SK-N-SH treated with all-trans-retinoic acid at 6 μM for 48 hours (cell line): ENCODE results near the gene NUCB2.
"Not testable (repeated sequence)": the region's sequence is repeated elsewhere in the genome, so short reads cannot be mapped to it uniquely, and the experiment has no call there.

Source experiments
- ATAC-seq: fragments of 200-7000 bp; cut with Tn5 transposase; 3 replicates; pipeline ENCODE4 v1.9.1; 2020; ENCODE audit warnings: mild to moderate bottlenecking, moderate library complexity
- ARNTL ChIP-seq: fragments of 450-650 bp; formaldehyde crosslinking; IDR thresholded peaks from 2 replicates; pipeline ENCODE4 v1.5.0; 2020; ENCODE audit warnings: low read depth, mild to moderate bottlenecking, moderate library complexity, borderline replicate concordance
- BACH2 ChIP-seq: fragments of 250-450 bp; sonication (Bioruptor Pico); IDR thresholded peaks from 2 replicates; pipeline ENCODE4 v1.9.0; 2021; ENCODE audit warnings: mild to moderate bottlenecking, borderline replicate concordance
- ESRRG ChIP-seq: fragments of 250-450 bp; sonication (Bioruptor Pico); IDR thresholded peaks from 2 replicates; pipeline ENCODE4 v1.6.1; 2021; ENCODE audit warnings: mild to moderate bottlenecking
- GLIS3 ChIP-seq: fragments of 250-450 bp; sonication (Bioruptor Pico); IDR thresholded peaks from 2 replicates; pipeline ENCODE4 v1.5.0; 2020; ENCODE audit warnings: mild to moderate bottlenecking, moderate library complexity
- ISL1 ChIP-seq: fragments of 250-450 bp; sonication (Bioruptor Pico); IDR thresholded peaks from 2 replicates; pipeline ENCODE4 v2.1.2; 2022; ENCODE audit warnings: mild to moderate bottlenecking, moderate library complexity
- OSR1 ChIP-seq: fragments of 250-450 bp; sonication (Bioruptor Pico); IDR thresholded peaks from 2 replicates; pipeline ENCODE4 v1.8.0; 2022; ENCODE audit warnings: moderate library complexity, mild to moderate bottlenecking, inconsistent platforms
- PPARA ChIP-seq: fragments of 250-450 bp; sonication (Bioruptor Pico); IDR thresholded peaks from 2 replicates; pipeline ENCODE4 v1.5.0; 2020; ENCODE audit warnings: mild to moderate bottlenecking, borderline replicate concordance
- RARB ChIP-seq: fragments of 250-450 bp; sonication (Bioruptor Pico); IDR thresholded peaks from 2 replicates; pipeline ENCODE4 v1.8.0; 2021; ENCODE audit warnings: mild to moderate bottlenecking, moderate library complexity
- TCF4 ChIP-seq: fragments of 250-450 bp; sonication (Bioruptor Pico); IDR thresholded peaks from 2 replicates; pipeline ENCODE4 v1.8.0; 2021; ENCODE audit warnings: mild to moderate bottlenecking, moderate library complexity, borderline replicate concordance
- TOX ChIP-seq: fragments of 250-450 bp; sonication (Bioruptor Pico); IDR thresholded peaks from 2 replicates; pipeline ENCODE4 v1.8.0; 2021; ENCODE audit warnings: mild to moderate bottlenecking, moderate library complexity, borderline replicate concordance
- ZC3H10 ChIP-seq: fragments of 250-450 bp; sonication (Bioruptor Pico); IDR thresholded peaks from 2 replicates; pipeline ENCODE4 v1.5.1; 2021; ENCODE audit warnings: mild to moderate bottlenecking, moderate library complexity
- ZFP3 ChIP-seq: fragments of 250-450 bp; sonication (Bioruptor Pico); IDR thresholded peaks from 2 replicates; pipeline ENCODE4 v1.5.0; 2020; ENCODE audit warnings: mild to moderate bottlenecking, moderate library complexity
- ZFP30 ChIP-seq: fragments of 450-650 bp; formaldehyde crosslinking; IDR thresholded peaks from 2 replicates; pipeline ENCODE4 v1.5.0; 2022; ENCODE audit warnings: mild to moderate bottlenecking, moderate library complexity
- ZNF70 ChIP-seq: fragments of 450-650 bp; formaldehyde crosslinking; IDR thresholded peaks from 2 replicates; pipeline ENCODE4 v1.5.0; 2020; ENCODE audit warnings: mild to moderate bottlenecking, moderate library complexity
- ZNF8 ChIP-seq: fragments of 450-650 bp; formaldehyde crosslinking; IDR thresholded peaks from 2 replicates; pipeline ENCODE4 v1.5.0; 2020; ENCODE audit warnings: mild to moderate bottlenecking, moderate library complexity
- TF ChIP-seq, protein P1 (sequence below): fragments of 250-450 bp; sonication (Bioruptor Pico); IDR thresholded peaks from 2 replicates; pipeline ENCODE4 v1.8.0; 2021; ENCODE audit warnings: low read depth, mild to moderate bottlenecking, moderate library complexity, borderline replicate concordance
- TF ChIP-seq, protein P2 (sequence below): fragments of 250-450 bp; sonication (Bioruptor Pico); IDR thresholded peaks from 2 replicates; pipeline ENCODE4 v1.5.1; 2020; ENCODE audit warnings: low read depth, mild to moderate bottlenecking, moderate library complexity
- TF ChIP-seq, protein P3 (sequence below): fragments of 250-450 bp; sonication (Bioruptor Pico); IDR thresholded peaks from 2 replicates; pipeline ENCODE4 v1.8.0; 2020; ENCODE audit warnings: mild to moderate bottlenecking, moderate library complexity, borderline replicate concordance
- TF ChIP-seq, protein P4 (sequence below): fragments of 250-450 bp; sonication (Bioruptor Pico); IDR thresholded peaks from 2 replicates; pipeline ENCODE4 v1.5.1; 2021; ENCODE audit warnings: mild to moderate bottlenecking, moderate library complexity
- TF ChIP-seq, protein P5 (sequence below): fragments of 250-450 bp; sonication (Bioruptor Pico); IDR thresholded peaks from 2 replicates; pipeline ENCODE4 v1.5.0; 2020; ENCODE audit warnings: mild to moderate bottlenecking, moderate library complexity

Gene NUCB2

DNA sequence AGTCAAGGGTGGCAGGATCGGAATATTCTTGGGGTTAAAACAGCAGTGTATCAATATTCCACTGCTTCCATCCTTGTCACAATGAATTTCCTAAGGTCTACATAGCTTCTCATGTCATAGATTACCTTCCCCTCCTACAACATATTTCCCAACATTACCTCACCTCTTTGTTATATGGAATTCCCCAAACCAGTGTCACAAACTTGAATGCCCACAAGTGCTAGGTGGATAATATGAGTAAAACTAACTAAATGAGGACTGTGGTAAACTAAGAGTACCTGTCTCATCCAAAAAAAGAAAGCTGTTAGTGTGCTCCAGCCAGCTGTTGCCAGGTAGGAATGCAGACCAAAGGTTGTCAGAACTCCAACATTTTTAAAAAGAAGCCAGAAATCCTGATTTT is 17.0 kb upstream of the NUCB2 start:
- no peak for ATAC-seq
- no peak for TF ChIP-seq OSR1 (CRISPR knock-in tag)

DNA sequence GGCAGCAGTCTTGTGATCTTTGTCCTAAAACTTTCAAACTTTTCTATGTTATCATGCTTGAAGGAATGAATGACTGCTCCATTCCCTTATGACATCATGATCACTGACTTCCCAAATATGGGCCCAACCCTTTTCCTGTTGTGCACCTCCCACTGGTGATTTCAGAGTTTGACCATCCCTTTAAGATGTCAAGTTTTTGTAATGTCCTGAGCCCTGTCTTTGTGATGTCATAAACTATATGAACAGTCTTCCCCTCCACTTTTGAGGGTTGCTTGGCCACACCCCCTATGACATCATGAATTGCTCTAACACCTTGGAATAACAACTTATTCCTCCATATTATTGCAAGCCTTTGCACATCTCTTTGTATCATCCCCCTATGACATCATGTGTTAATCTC is 16.5 kb upstream of the NUCB2 start:
- TF ChIP-seq RARB (CRISPR knock-in tag) (no peak), TOX (CRISPR knock-in tag) (no peak)
- no peak for ATAC-seq

DNA sequence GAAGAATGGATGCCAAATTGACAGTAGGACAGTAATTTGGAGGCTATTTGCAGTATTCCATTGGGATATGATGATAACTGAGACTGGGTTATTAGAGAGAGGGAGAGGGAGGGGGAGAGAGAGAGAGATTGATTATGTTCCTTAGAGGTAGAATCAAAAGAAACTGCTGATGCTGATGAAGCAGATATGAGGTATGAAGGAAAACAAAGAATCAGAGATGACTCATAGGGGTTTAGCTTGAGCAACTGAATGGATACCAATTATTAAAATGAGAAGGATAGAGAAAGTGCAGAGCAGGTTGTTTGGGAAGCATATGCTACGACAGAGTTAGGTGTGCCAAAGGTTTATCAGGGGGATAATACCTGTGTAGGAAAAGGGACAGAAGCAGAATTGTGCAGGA is 12.8 kb upstream of the NUCB2 start:
- TF ChIP-seq BACH2 = no peak
- TF ChIP-seq, protein P1, sequence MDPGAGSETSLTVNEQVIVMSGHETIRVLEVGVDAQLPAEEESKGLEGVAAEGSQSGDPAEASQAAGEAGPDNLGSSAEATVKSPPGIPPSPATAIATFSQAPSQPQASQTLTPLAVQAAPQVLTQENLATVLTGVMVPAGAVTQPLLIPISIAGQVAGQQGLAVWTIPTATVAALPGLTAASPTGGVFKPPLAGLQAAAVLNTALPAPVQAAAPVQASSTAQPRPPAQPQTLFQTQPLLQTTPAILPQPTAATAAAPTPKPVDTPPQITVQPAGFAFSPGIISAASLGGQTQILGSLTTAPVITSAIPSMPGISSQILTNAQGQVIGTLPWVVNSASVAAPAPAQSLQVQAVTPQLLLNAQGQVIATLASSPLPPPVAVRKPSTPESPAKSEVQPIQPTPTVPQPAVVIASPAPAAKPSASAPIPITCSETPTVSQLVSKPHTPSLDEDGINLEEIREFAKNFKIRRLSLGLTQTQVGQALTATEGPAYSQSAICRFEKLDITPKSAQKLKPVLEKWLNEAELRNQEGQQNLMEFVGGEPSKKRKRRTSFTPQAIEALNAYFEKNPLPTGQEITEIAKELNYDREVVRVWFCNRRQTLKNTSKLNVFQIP (CRISPR knock-in tag) = no peak
- TF ChIP-seq ISL1 (CRISPR knock-in tag) = no peak
- TF ChIP-seq ZFP30 (CRISPR knock-in tag) = no peak
- TF ChIP-seq ZFP3 (CRISPR knock-in tag) = no peak
- no peak for TF ChIP-seq RARB (CRISPR knock-in tag)
- no peak for TF ChIP-seq GLIS3
- no peak for TF ChIP-seq ZNF70
- TF ChIP-seq TOX (CRISPR knock-in tag) = no peak
- TF ChIP-seq, protein P2, sequence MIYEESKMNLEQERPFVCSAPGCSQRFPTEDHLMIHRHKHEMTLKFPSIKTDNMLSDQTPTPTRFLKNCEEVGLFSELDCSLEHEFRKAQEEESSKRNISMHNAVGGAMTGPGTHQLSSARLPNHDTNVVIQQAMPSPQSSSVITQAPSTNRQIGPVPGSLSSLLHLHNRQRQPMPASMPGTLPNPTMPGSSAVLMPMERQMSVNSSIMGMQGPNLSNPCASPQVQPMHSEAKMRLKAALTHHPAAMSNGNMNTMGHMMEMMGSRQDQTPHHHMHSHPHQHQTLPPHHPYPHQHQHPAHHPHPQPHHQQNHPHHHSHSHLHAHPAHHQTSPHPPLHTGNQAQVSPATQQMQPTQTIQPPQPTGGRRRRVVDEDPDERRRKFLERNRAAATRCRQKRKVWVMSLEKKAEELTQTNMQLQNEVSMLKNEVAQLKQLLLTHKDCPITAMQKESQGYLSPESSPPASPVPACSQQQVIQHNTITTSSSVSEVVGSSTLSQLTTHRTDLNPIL (CRISPR knock-in tag) = no peak
- peak; percentile 44; the same call in 2 of the 3 replicates for ATAC-seq

DNA sequence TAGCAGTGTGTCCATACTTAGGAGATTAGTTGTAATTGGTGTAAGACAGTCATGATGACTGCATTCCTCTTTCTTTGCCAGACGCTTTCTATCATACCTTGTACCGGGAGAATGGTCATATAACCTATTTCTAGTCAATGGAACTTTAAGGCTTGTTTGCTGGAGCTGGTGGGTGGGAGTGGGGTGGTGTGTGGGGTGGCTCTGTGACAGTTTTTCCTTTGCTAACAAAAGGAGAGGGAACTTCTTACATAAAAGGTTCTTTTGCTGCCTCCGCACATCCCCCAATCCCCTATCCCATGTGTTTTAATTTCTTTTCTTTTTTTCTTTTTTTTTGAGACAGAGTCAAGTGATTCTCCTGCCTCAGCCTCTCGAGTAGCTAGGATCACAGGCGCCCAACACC is 9.8 kb upstream of the NUCB2 start:
- TF ChIP-seq ZNF70 (no peak), ARNTL (CRISPR knock-in tag) (no peak), ZFP3 (CRISPR knock-in tag) (no peak), ZNF8 (CRISPR knock-in tag) (no peak), ZC3H10 (CRISPR knock-in tag) (no peak), TCF4 (CRISPR knock-in tag) (no peak), GLIS3 (no peak)
- TF ChIP-seq, protein P3, sequence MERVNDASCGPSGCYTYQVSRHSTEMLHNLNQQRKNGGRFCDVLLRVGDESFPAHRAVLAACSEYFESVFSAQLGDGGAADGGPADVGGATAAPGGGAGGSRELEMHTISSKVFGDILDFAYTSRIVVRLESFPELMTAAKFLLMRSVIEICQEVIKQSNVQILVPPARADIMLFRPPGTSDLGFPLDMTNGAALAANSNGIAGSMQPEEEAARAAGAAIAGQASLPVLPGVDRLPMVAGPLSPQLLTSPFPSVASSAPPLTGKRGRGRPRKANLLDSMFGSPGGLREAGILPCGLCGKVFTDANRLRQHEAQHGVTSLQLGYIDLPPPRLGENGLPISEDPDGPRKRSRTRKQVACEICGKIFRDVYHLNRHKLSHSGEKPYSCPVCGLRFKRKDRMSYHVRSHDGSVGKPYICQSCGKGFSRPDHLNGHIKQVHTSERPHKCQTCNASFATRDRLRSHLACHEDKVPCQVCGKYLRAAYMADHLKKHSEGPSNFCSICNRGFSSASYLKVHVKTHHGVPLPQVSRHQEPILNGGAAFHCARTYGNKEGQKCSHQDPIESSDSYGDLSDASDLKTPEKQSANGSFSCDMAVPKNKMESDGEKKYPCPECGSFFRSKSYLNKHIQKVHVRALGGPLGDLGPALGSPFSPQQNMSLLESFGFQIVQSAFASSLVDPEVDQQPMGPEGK = no peak
- TF ChIP-seq, protein P4, sequence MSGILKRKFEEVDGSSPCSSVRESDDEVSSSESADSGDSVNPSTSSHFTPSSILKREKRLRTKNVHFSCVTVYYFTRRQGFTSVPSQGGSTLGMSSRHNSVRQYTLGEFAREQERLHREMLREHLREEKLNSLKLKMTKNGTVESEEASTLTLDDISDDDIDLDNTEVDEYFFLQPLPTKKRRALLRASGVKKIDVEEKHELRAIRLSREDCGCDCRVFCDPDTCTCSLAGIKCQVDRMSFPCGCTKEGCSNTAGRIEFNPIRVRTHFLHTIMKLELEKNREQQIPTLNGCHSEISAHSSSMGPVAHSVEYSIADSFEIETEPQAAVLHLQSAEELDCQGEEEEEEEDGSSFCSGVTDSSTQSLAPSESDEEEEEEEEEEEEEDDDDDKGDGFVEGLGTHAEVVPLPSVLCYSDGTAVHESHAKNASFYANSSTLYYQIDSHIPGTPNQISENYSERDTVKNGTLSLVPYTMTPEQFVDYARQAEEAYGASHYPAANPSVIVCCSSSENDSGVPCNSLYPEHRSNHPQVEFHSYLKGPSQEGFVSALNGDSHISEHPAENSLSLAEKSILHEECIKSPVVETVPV (CRISPR knock-in tag) = no peak
- ATAC-seq = no peak

DNA sequence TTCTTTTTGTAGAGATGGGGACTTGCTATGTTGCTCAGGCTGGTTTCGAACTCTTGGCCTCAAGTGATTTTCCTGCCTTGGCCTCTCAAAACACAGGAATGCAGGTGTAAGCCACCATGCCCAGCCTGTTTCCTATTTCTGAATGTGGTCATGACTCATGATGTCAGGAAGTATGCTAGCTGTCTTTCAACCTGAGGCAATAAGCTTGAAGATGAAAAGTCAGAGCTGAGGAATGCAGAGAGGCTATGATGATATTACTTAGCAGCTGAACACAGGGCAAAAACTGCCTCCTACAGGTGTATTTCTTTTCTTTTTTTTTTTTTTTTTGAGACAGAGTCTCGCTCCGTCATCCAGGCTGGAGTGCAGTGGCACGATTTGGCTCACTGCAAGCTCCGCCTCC is 9.0 kb upstream of the NUCB2 start:
- TF ChIP-seq PPARA (no peak), ZNF70 (no peak), ISL1 (CRISPR knock-in tag) (no peak), ZFP3 (CRISPR knock-in tag) (no peak), RARB (CRISPR knock-in tag) (no peak), ESRRG (CRISPR knock-in tag) (no peak), ZC3H10 (CRISPR knock-in tag) (no peak), BACH2 (no peak), TOX (CRISPR knock-in tag) (no peak)
- TF ChIP-seq, protein P5, sequence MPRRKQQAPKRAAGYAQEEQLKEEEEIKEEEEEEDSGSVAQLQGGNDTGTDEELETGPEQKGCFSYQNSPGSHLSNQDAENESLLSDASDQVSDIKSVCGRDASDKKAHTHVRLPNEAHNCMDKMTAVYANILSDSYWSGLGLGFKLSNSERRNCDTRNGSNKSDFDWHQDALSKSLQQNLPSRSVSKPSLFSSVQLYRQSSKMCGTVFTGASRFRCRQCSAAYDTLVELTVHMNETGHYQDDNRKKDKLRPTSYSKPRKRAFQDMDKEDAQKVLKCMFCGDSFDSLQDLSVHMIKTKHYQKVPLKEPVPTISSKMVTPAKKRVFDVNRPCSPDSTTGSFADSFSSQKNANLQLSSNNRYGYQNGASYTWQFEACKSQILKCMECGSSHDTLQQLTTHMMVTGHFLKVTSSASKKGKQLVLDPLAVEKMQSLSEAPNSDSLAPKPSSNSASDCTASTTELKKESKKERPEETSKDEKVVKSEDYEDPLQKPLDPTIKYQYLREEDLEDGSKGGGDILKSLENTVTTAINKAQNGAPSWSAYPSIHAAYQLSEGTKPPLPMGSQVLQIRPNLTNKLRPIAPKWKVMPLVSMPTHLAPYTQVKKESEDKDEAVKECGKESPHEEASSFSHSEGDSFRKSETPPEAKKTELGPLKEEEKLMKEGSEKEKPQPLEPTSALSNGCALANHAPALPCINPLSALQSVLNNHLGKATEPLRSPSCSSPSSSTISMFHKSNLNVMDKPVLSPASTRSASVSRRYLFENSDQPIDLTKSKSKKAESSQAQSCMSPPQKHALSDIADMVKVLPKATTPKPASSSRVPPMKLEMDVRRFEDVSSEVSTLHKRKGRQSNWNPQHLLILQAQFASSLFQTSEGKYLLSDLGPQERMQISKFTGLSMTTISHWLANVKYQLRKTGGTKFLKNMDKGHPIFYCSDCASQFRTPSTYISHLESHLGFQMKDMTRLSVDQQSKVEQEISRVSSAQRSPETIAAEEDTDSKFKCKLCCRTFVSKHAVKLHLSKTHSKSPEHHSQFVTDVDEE (CRISPR knock-in tag) = no peak
- TF ChIP-seq, protein P1 (CRISPR knock-in tag) = no peak
- TF ChIP-seq, protein P3 = no peak

DNA sequence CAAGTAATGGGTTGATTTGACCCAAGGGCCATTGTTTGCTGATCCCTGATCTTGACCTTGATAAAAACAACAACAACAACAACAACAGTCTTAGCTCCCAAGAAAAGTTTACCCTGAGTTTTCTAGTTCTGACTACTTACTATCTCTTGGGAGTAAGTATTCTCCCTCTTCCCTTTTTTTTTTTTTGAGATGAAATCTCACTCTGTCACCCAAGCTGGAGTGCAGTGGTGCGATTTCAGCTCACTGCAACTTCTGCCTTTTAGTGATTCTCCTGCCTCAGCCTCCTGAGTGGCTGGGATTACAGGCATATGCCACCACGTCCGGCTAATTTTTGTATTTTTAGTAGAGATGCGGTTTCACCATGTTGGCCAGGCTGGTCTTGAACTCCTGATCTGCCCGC is 8.0 kb upstream of the NUCB2 start:
- ATAC-seq = not testable (repeated sequence)

More for the DNA sequence above, 9.0 kb upstream of the NUCB2 start:
- ATAC-seq = no peak; the same call in 2 of the 3 replicates
